Ascending aorta (tissue), 2 donors: ENCODE measurements around the gene SAE1. TPM values are rescaled to one million over a fixed set of nuclear protein-coding genes. Genes with fewer than 3 reads are reported as not detected.
A peak's percentile ranks its signal among the peaks of the same experiment; 100 is the strongest.

Experiments
- DNase-seq, 2 donors: peaks; one replicate each; pipeline ENCODE4 v3.0.0-alpha.2; 2019; ENCODE audit warnings: low spot score in 2 of 2
- H3K27ac ChIP-seq, 2 donors: fragments of 200-600 bp; sonication (generic); one replicate each; pipeline ENCODE4 v1.5.1; 2016 to 2017; ENCODE audit warnings: mild to moderate bottlenecking in 1 of 2
- H3K27me3 ChIP-seq: fragments of 200-600 bp; sonication (generic); one replicate; pipeline ENCODE4 v1.5.1; 2017
- H3K36me3 ChIP-seq, 2 donors: fragments of 200-600 bp; sonication (generic); one replicate each; pipeline ENCODE4 v1.5.1; 2016
- H3K4me1 ChIP-seq, 2 donors: fragments of 200-600 bp; sonication (generic); one replicate each; pipeline ENCODE4 v1.5.1; 2016 to 2017; ENCODE audit warnings: mild to moderate bottlenecking in 1 of 2
- H3K4me3 ChIP-seq, 2 donors: fragments of 200-600 bp; sonication (generic); one replicate each; pipeline ENCODE4 v1.5.1; 2016 to 2017; ENCODE audit warnings: mild to moderate bottlenecking in 1 of 2
- H3K9me3 ChIP-seq, 2 donors: fragments of 200-600 bp; sonication (generic); one replicate each; pipeline ENCODE4 v1.5.1; 2016
- intact Hi-C: fragments of 100-400 bp; cut with DNase I; formaldehyde crosslinking; loops from one replicate; pipeline ENCODE4 v1.15.1; 2023
- total RNA-seq: library from RNA; depleted of rRNA; stranded (reverse); fragments of >200 nt; gene quantifications from one replicate; pipeline ENCODE4 v1.1.0, GENCODE V29; 2016
- TF ChIP-seq, protein P1 (sequence below), 3 experiments: fragments of 200-600 bp in 2 of 3; fragments of 450-650 bp in 1 of 3; sonication (generic) in 2 of 3; IDR thresholded peaks; one replicate each; pipeline ENCODE4 v1.5.1; 2016 to 2019; ENCODE audit warnings: antibody characterized with exemption in 3 of 3, mild to moderate bottlenecking in 1 of 3, moderate library complexity in 1 of 3

The SAE1 gene
- total RNA-seq, 1 donor from 2014 or later, result 54.4 TPM

GRCh38 chr19:47152632-47153031 is 22.0 kb downstream of the SAE1 start:
- no peaks in the 10 kb centered on the region for H3K9me3 ChIP-seq
- no peak for DNase-seq
- peaks cover 3 to 9% of the 10 kb centered on the region in 2 donors for H3K4me1 ChIP-seq
- intact Hi-C loops, result no loop called here
- H3K27me3 ChIP-seq, result no peaks in the 10 kb centered on the region
- H3K27ac ChIP-seq, result no peak overlapping the region
- H3K36me3 ChIP-seq, result peaks cover 48 to 73% of the 10 kb centered on the region in 2 donors
- no peak overlapping the region for H3K4me3 ChIP-seq
- TF ChIP-seq, protein P1, sequence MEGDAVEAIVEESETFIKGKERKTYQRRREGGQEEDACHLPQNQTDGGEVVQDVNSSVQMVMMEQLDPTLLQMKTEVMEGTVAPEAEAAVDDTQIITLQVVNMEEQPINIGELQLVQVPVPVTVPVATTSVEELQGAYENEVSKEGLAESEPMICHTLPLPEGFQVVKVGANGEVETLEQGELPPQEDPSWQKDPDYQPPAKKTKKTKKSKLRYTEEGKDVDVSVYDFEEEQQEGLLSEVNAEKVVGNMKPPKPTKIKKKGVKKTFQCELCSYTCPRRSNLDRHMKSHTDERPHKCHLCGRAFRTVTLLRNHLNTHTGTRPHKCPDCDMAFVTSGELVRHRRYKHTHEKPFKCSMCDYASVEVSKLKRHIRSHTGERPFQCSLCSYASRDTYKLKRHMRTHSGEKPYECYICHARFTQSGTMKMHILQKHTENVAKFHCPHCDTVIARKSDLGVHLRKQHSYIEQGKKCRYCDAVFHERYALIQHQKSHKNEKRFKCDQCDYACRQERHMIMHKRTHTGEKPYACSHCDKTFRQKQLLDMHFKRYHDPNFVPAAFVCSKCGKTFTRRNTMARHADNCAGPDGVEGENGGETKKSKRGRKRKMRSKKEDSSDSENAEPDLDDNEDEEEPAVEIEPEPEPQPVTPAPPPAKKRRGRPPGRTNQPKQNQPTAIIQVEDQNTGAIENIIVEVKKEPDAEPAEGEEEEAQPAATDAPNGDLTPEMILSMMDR (IDR thresholded peaks at IDR 0.05), result no peak

DNA sequence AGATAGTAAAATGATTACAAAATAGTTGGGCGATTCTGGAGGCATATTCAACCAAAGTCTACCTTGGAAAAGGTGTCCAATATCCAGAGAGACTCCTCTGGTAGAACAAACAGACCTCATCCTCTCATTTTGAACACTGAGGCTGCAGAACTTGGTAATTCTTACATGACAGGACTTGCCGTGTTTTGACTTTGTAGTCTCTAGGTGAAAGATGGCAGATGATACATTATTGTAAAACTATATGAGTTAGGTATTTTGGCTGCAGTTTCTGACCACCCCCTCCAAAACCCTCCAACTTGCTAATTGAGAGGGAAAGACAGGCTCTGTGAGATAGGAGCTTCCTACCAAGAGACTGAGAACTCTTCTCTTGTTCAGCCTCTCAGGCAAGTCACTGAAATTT is 22.6 kb downstream of the SAE1 start:
- TF ChIP-seq, protein P1 (IDR thresholded peaks at IDR 0.05), result no peak
- no peaks in the 10 kb centered on the region for H3K27me3 ChIP-seq
- no peak overlapping the region for H3K27ac ChIP-seq
- H3K9me3 ChIP-seq, result no peaks in the 10 kb centered on the region
- H3K4me3 ChIP-seq, result no peak overlapping the region
- H3K4me1 ChIP-seq, result peaks cover 9 to 15% of the 10 kb centered on the region in 2 donors
- no peak for DNase-seq
- intact Hi-C loops, result no loop called here
- H3K36me3 ChIP-seq, result peaks cover 48 to 68% of the 10 kb centered on the region in 2 donors

DNA sequence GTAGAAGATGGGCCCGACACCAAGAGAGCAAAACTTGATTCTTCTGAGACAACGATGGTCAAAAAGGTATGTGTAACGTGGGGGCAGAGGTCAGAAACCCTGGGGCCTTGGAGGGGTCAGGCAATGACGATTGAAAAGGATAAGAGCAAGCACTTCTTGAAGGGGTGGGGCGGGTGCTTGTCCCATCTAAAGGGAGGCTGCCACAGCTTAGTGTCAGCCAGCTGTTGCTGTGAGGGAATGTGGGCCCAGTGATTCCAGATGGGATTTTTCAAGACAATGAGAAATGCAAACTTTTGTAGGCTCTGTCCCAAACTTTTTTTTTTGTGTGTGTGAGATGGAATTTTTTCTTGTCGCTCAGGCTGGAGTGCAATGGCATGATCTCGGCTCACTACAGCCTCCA is 24.5 kb downstream of the SAE1 start:
- Histone ChIP-seq H3K4me3 (no peak overlapping the region), H3K4me1 (peaks cover 18 to 29% of the 10 kb centered on the region in 2 donors), H3K36me3 (peaks cover 46 to 60% of the 10 kb centered on the region in 2 donors), H3K9me3 (no peaks in the 10 kb centered on the region), H3K27me3 (no peaks in the 10 kb centered on the region), H3K27ac (peak overlapping the region in 1 of 2 donors; percentile 0)
- no peak for DNase-seq
- intact Hi-C loops, result loop anchor here (5.0 kb wide), 1 partner anchor 37 kb away; no protein-coding TSS in a partner anchor
- TF ChIP-seq, protein P1 (IDR thresholded peaks at IDR 0.05), result no peak

GRCh38 chr19:47156861-47157430 is 26.3 kb downstream of the SAE1 start:
- Histone ChIP-seq H3K27ac (peak overlapping the region; percentile 74 to 83), H3K4me3 (no peak overlapping the region), H3K4me1 (peaks cover 18 to 31% of the 10 kb centered on the region in 2 donors), H3K9me3 (no peaks in the 10 kb centered on the region), H3K27me3 (no peaks in the 10 kb centered on the region), H3K36me3 (peaks cover 28 to 56% of the 10 kb centered on the region in 2 donors)
- TF ChIP-seq, protein P1 (IDR thresholded peaks at IDR 0.05), result no peak
- no peak for DNase-seq
- intact Hi-C loops, result loop anchor here (5.0 kb wide), 1 partner anchor 35 kb away; no protein-coding TSS in a partner anchor

- Histone ChIP-seq H3K27ac (peak overlapping the region; percentile 74 to 83), H3K36me3 (peaks cover 21 to 50% of the 10 kb centered on the region in 2 donors), H3K4me3 (peak overlapping the region in 1 of 2 donors; percentile 7), H3K4me1 (peaks cover 18 to 33% of the 10 kb centered on the region in 2 donors), H3K9me3 (no peaks in the 10 kb centered on the region), H3K27me3 (no peaks in the 10 kb centered on the region)
- TF ChIP-seq, protein P1 (IDR thresholded peaks at IDR 0.05), result no peak
- intact Hi-C loops, result loop anchor here (2.0 to 5.0 kb wide), 2 partner anchors 19 to 35 kb away; no protein-coding TSS in a partner anchor
- peak in 1 of 2 donors; percentile 73 for DNase-seq
Measured at GRCh38 chr19:47157431-47158321, 27.0 kb downstream of the SAE1 start.
